Mucosa of gallbladder (tissue), 1 donor: ENCODE measurements around the gene CDC73. TPM values are rescaled to one million over a fixed set of nuclear protein-coding genes. Genes with fewer than 3 reads are reported as not detected.
"Not testable (repeated sequence)": the region's sequence is repeated elsewhere in the genome, so short reads cannot be mapped to it uniquely, and the experiment has no call there.

Experiments
- DNase-seq: peaks from one replicate; pipeline ENCODE4 v3.0.0-alpha.2; 2020; ENCODE audit warnings: low spot score
- total RNA-seq: library from RNA; stranded (reverse); gene quantifications from one replicate; pipeline ENCODE4 v1.2.1, GENCODE V29; 2021
- donor health status: DM: no; HTN: no; CAD: no.

The CDC73 gene
- total RNA-seq, 1 donor from 2014 or later, result 54.6 TPM

GRCh38 chr1:193288548-193289080 is 166.8 kb downstream of the CDC73 start:
- not testable (repeated sequence) for DNase-seq

GRCh38 chr1:193293726-193294125 is 171.9 kb downstream of the CDC73 start:
- no peak for DNase-seq

GRCh38 chr1:193299038-193299437 is 177.2 kb downstream of the CDC73 start:
- DNase-seq, result no peak

- no peak for DNase-seq
These were observed 179.9 kb downstream of the CDC73 start for GRCh38 chr1:193301746-193302145.

- DNase-seq, result no peak
These were observed 182.0 kb downstream of the CDC73 start for GRCh38 chr1:193303849-193304248.

Other genes with a start within 250 kb of the CDC73 start
- 20.7 TPM for gene UCHL5, start 62.7 kb upstream of the CDC73 start, total RNA-seq
- gene RO60, start 62.4 kb upstream of the CDC73 start, total RNA-seq, result 79.5 TPM
- gene GLRX2, start 16.6 kb upstream of the CDC73 start, total RNA-seq, result 21.4 TPM
- gene B3GALT2, start 64.6 kb downstream of the CDC73 start, total RNA-seq, result 132 TPM